ENCODE data around the gene SLC15A3. TPM values are rescaled to one million over a fixed set of nuclear protein-coding genes. Genes with fewer than 3 reads are reported as not detected.

Gene SLC15A3
- total and polyA plus RNA-seq, 4 donors = 9.0 to 20.9 (median 16.3) TPM

DNA sequence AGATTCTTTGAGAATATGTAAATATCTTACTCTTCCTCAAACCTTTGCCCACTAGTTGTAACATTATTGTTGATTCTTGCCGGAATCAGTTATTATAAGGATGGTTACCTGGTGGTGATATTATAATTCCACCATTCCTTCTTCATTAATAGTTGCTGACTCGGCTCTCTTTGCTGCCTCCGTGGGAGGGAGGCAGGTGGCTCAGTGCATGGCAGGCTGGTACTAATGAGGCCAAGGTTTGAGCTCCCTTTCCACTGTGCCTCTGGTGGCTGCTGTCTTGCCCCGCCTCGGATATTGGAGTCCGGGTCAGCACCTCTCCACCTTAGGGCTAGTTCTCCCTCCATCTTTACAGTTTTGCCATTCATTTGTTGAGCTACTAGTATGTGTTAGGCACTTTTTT is 32.2 kb upstream of the SLC15A3 start:
- Histone ChIP-seq H3K27me3 (ENCODE audit: control insufficient read depth in 4 of 4, insufficient read depth in 4 of 4, low read length in 3 of 4) (peaks cover 0 to 2% (median 0%) of the 10 kb centered on the region in 4 donors), H3K9me3 (ENCODE audit: control insufficient read depth in 4 of 4, low read length in 3 of 4) (no peaks in the 10 kb centered on the region), H3K9ac (ENCODE audit: low read depth in 1 of 2, low read length in 2 of 2) (no peak overlapping the region), H3K4me3 (ENCODE audit: low read depth in 1 of 3, low read length in 3 of 3) (no peak overlapping the region), H3K27ac (ENCODE audit: low read depth in 1 of 2, low read length in 2 of 2) (no peak overlapping the region), H3K4me1 (ENCODE audit: control insufficient read depth in 4 of 4, insufficient read depth in 4 of 4, low read length in 3 of 4) (no peaks in the 10 kb centered on the region), H3K36me3 (ENCODE audit: control insufficient read depth in 4 of 4, insufficient read depth in 3 of 4, low read depth in 1 of 4, low read length in 3 of 4) (no peaks in the 10 kb centered on the region)
- 70% methylated on average over 6 of the region's 6 CpGs for WGBS
- no peak for DNase-seq (ENCODE audit: low spot score)
- TF ChIP-seq TAF1 (conservative IDR thresholded peaks at IDR 0.05) = no peak
- TF ChIP-seq YY1 (IDR thresholded peaks at IDR 0.05) = no peak
- TF ChIP-seq HNF4A (conservative IDR thresholded peaks at IDR 0.05) = no peak
- TF ChIP-seq REST (IDR thresholded peaks at IDR 0.05) = no peak
- no peak for TF ChIP-seq EGR1 (IDR thresholded peaks at IDR 0.05; ENCODE audit: low read depth in 2 of 2)
- no peak for TF ChIP-seq NR2F2 (IDR thresholded peaks at IDR 0.05)
- TF ChIP-seq, protein P1, sequence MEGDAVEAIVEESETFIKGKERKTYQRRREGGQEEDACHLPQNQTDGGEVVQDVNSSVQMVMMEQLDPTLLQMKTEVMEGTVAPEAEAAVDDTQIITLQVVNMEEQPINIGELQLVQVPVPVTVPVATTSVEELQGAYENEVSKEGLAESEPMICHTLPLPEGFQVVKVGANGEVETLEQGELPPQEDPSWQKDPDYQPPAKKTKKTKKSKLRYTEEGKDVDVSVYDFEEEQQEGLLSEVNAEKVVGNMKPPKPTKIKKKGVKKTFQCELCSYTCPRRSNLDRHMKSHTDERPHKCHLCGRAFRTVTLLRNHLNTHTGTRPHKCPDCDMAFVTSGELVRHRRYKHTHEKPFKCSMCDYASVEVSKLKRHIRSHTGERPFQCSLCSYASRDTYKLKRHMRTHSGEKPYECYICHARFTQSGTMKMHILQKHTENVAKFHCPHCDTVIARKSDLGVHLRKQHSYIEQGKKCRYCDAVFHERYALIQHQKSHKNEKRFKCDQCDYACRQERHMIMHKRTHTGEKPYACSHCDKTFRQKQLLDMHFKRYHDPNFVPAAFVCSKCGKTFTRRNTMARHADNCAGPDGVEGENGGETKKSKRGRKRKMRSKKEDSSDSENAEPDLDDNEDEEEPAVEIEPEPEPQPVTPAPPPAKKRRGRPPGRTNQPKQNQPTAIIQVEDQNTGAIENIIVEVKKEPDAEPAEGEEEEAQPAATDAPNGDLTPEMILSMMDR (IDR thresholded peaks at IDR 0.05; ENCODE audit: low read depth, low read length, missing input control) = no peak
- TF ChIP-seq MAX (IDR thresholded peaks at IDR 0.05) = no peak
- no peak for TF ChIP-seq RAD21 (IDR thresholded peaks at IDR 0.05)
- no peak for TF ChIP-seq SP1 (IDR thresholded peaks at IDR 0.05)
- TF ChIP-seq ZBTB33 (IDR thresholded peaks at IDR 0.05) = no peak
- no peak for TF ChIP-seq HNF4G (IDR thresholded peaks at IDR 0.05)
- TF ChIP-seq FOXA2 (IDR thresholded peaks at IDR 0.05) = no peak
- TF ChIP-seq RXRA (IDR thresholded peaks at IDR 0.05) = no peak
- no peak for TF ChIP-seq JUND (IDR thresholded peaks at IDR 0.05)
- TF ChIP-seq ATF3 (IDR thresholded peaks at IDR 0.05) = no peak
- TF ChIP-seq GABPA (IDR thresholded peaks at IDR 0.05 in 1 of 2, conservative IDR thresholded peaks at IDR 0.05 in 1 of 2) = no peak
- no peak for TF ChIP-seq FOXA1 (IDR thresholded peaks at IDR 0.05)
